Measurements from ENCODE around the gene MPPED2. TPM values are rescaled to one million over a fixed set of nuclear protein-coding genes. Genes with fewer than 3 reads are reported as not detected.

Gene MPPED2
- total RNA-seq, 1 donor from 2014 or later: not detected

GRCh38 chr11:30582726-30583125, 3.4 kb downstream of the MPPED2 start:
- Histone ChIP-seq H3K27me3 (ENCODE audit: control insufficient read depth, insufficient read depth, low read length) (peaks cover 28% of the 10 kb centered on the region), H3K4me3 (ENCODE audit: low read depth, low read length) (no peak overlapping the region), H3K36me3 (ENCODE audit: control insufficient read depth, insufficient read depth, low read length) (no peaks in the 10 kb centered on the region)
- no peak for TF ChIP-seq CTCF (IDR thresholded peaks at IDR 0.05; ENCODE audit: insufficient read depth, low read length, severe bottlenecking)
- no peak for FAIRE-seq
- no peak for DNase-seq (ENCODE audit: low read depth)

DNA sequence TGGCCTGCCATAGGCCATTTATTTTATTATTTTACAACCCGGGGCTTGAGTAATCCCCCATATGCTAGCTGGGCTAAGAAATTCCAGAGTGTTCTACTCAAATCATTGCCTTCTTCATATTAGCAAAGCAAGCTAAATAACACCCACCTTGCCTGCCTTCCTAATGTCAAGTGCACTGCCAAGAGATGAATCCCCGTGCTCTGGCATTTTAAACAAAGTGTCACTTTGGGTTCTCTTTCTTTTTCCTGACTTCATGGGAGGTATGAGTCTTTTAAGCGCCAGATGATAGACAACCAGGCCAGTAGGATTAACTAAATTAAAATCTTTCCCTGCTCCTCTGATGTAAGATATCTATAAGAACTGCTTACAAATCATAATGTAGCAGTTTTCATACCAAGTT, 4.5 kb downstream of the MPPED2 start:
- no peak for FAIRE-seq
- Histone ChIP-seq H3K4me3 (ENCODE audit: low read depth, low read length) (no peak overlapping the region), H3K36me3 (ENCODE audit: control insufficient read depth, insufficient read depth, low read length) (no peaks in the 10 kb centered on the region), H3K27me3 (ENCODE audit: control insufficient read depth, insufficient read depth, low read length) (peaks cover 25% of the 10 kb centered on the region)
- no peak for TF ChIP-seq CTCF (IDR thresholded peaks at IDR 0.05; ENCODE audit: insufficient read depth, low read length, severe bottlenecking)
- DNase-seq (ENCODE audit: low read depth): no peak

GRCh38 chr11:30580573-30580972, 5.6 kb downstream of the MPPED2 start:
- DNase-seq (ENCODE audit: low read depth) (no peak), FAIRE-seq (no peak)
- TF ChIP-seq CTCF (IDR thresholded peaks at IDR 0.05; ENCODE audit: insufficient read depth, low read length, severe bottlenecking): no peak
- Histone ChIP-seq H3K4me3 (ENCODE audit: low read depth, low read length) (no peak overlapping the region), H3K36me3 (ENCODE audit: control insufficient read depth, insufficient read depth, low read length) (no peaks in the 10 kb centered on the region), H3K27me3 (ENCODE audit: control insufficient read depth, insufficient read depth, low read length) (peaks cover 21% of the 10 kb centered on the region)

GRCh38 chr11:30579415-30580175, 6.6 kb downstream of the MPPED2 start:
- Histone ChIP-seq H3K4me3 (ENCODE audit: low read depth, low read length) (no peak overlapping the region), H3K27me3 (ENCODE audit: control insufficient read depth, insufficient read depth, low read length) (peaks cover 15% of the 10 kb centered on the region), H3K36me3 (ENCODE audit: control insufficient read depth, insufficient read depth, low read length) (no peaks in the 10 kb centered on the region)
- DNase-seq (ENCODE audit: low read depth) (no peak), FAIRE-seq (no peak)
- no peak for TF ChIP-seq CTCF (IDR thresholded peaks at IDR 0.05; ENCODE audit: insufficient read depth, low read length, severe bottlenecking)

DNA sequence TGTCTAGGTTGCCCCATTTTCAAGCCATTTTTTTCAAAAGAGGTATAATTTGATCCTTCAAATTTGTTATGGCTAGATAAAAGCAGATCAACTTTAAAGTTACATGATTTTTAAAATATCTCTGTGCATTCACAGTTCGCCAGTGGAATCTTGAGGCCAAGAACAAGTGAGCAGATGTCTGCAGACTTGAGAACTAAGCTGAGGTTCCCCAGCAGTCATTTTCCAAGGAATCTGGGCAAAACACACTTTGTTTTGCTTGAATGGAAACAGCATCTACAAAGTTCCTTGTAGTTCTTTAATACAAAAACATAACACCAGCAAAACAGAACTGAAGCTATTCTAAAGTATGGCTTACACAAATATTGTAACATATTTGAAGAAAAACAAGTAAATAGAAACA, 7.7 kb downstream of the MPPED2 start:
- Histone ChIP-seq H3K4me3 (ENCODE audit: low read depth, low read length) (no peak overlapping the region), H3K27me3 (ENCODE audit: control insufficient read depth, insufficient read depth, low read length) (peaks cover 4% of the 10 kb centered on the region), H3K36me3 (ENCODE audit: control insufficient read depth, insufficient read depth, low read length) (no peaks in the 10 kb centered on the region)
- no peak for TF ChIP-seq CTCF (IDR thresholded peaks at IDR 0.05; ENCODE audit: insufficient read depth, low read length, severe bottlenecking)
- FAIRE-seq (no peak), DNase-seq (ENCODE audit: low read depth) (no peak)

DNA sequence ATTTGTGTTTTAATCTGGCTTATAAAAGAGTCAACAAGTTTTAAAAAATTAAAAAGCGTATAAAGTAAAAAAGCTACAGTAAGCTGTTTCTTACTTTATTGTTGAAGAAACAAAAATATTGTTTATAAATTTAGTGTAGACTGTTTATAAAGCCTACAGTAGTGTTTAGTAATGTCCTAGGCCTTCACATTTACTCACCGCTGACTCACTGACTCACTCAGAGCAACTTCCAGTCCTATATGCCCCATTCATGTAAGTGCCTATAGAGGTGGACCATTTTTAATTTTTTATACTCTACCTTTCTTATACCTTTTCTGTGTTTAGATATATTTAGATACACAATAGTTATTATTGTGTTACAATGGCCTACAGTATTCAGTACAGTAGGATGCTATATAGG, 12.2 kb downstream of the MPPED2 start:
- Histone ChIP-seq H3K4me3 (ENCODE audit: low read depth, low read length) (no peak overlapping the region), H3K36me3 (ENCODE audit: control insufficient read depth, insufficient read depth, low read length) (no peaks in the 10 kb centered on the region), H3K27me3 (ENCODE audit: control insufficient read depth, insufficient read depth, low read length) (no peaks in the 10 kb centered on the region)
- FAIRE-seq (no peak), DNase-seq (ENCODE audit: low read depth) (peak; percentile 62)
- TF ChIP-seq CTCF (IDR thresholded peaks at IDR 0.05; ENCODE audit: insufficient read depth, low read length, severe bottlenecking): no peak

Data from bronchial epithelial cell (primary cell).